SIG-M5 (cell line): ENCODE data around the gene DLGAP1.

ENCODE experiments used
- DNase-seq: peaks from one replicate; lab custom pipeline; 2025; lab: John Stamatoyannopoulos, UW

DLGAP1 gene

DNA sequence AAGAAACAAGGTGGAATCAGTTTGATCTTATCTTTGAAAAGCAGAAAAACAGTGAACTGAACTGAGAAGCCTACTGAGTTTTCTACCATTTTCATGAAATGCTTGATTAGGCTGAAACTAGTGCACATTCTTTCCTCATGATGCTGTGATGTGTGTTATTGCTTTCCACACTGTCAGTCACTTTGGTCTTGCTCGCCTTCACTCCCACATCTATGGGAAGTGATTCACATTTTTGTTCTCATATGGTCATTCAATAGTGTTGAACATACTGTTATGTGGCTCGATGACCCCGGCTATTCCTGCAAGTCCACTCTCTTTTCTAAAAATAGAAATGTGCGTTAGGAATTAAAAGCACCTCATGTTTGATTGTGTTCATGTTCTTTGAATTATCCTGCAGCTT is 875.4 kb downstream of the DLGAP1 start:
- DNase-seq = no peak

DNA sequence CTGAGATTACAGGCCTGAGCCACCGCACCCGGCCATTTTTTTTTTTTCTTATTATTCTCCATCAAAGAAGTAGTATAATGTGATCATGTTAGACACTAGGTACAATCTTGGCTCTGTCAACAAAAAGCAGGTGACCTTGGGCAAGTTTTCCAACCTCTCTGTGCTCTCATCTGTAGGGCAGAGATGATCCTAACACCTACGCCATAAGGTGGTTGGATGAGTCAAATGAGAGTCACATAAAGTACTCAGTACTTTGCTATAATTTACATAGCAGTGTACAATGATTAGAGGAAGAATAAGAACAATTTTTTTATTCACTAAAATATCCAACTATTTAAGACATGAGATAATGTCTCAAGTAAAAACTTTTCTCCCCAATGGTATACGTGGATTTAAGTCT is 876.5 kb downstream of the DLGAP1 start:
- no peak for DNase-seq

DNA sequence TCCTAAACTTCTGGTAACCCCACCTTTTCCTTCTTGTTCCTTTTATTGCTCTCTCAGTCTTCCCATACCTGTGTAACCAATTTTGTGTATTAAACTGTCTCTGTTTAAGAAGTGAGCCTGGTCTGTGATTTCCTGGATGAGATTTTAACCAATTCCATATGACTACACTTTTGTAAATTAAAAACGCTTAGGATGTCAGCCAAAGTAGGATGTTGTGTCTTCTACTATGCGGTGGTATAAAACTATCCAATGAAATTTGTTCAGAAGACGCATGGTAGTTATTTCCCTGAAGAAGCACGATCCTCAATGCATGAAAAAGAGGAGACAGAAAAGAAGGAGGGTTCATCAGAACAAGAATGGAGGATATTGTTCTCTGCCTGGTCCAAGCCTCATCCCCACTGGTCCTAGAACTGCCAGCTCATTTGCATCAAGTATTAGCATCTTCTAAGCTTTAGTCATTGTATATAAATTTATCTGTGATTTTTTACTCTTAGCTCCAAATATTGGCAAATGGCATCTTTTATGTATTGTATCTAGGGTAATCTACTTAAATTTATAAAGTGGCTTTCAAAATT is 877.7 kb downstream of the DLGAP1 start:
- DNase-seq = no peak

DNA sequence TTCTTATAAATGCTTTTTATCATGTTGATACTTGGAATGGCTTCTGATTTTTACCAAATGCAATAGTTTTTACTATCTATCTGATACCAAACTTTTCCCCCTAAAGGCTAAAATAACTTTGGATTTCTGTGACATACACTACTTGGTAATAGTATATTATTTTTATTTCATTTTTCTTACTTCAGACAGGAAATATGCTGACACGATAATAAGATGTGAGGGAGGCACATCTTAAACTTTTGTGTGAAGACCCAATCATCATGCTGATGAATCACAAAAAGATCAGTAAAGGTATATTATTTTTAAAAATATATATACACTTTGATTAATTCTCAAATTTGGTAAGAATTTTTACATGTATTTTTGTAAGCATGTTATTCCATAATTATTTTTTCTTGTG is 882.3 kb downstream of the DLGAP1 start:
- no peak for DNase-seq

DNA sequence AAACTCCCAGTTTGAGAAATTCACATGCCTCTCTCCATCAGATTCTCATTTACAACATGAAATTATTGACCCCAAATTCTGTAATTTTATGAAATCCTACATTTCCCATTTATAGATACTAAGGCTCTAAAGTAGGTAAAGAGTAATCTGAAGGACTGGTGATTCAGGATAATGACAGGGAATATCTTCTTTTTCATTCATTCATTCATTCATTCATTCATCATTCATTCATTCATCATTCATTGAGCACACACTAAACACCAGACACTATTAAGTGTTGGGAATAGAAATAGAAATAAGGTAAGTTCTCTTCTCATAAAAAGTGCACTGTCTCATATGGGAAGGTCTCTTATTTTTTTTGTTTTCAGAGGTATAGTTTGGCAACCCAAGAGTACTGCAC is 888.3 kb downstream of the DLGAP1 start:
- DNase-seq = no peak

DNA sequence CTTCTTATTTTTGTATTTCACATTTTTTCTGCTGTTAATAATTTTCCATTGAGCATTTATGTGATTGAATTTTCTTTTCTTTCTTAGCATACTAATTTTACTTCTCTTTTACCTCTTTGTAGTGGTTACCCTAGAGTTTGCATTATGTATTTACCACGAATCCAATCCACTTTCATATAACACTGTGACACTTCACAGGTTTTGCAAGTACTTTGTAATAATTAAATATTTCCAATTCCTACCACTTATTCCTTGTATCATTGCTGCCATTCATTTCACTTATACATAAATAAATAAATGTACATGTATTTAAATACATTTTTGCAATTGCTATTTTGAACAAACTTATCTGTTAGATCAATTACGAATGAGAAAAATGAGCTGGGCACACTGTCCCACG is 894.4 kb downstream of the DLGAP1 start:
- no peak for DNase-seq

DNA sequence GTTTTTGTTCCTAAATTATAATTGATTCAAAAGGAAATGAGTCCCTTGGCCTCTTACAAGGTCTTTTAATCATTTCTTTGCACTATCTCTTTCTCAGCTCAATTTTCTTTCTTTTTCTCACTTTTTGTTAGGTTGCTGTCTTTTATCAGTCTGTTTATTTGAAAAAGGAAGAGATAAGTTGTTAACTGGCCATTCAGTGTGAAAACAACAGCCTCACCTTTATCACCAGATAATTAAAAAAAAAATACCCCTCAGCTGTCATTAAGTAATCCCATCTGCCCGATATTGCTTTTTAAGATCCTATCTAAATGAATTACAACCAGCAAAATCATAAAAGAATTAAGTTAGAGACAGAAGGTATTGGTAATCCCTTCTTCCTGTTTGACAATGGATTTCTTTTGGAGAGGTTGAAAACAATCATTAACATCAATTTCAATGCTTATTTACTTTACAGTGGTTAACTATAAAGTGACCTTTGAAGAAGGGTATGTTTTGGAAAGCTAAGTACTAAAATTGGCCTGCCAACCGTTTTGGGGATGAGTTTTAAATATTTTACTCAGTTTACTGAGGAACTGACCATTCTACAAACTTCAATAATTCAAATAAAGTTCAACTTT is 900.2 kb downstream of the DLGAP1 start:
- DNase-seq = no peak

DNA sequence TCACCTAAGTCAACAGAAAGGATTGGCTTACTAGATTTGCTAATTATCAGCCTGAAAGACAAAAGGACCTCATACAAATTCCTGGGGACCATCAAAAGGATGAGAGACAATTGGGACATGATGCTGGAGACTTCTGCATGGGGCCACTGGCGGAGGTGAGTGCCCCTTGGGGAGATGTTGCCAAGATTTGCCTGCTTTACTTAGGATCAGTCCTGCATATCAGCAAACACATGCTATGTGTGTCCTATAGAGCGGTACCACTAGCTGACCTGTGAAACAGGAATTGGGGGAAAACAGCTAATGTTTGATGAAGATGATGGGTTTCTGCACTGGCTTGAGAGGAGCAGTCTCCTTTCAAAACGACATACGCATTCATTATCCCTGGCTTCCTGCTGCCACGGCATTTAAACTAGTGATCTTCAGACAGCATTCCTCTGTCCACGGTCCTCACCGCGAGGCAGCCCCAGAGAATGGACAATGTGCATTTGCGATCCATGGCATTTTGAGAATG is 901.0 kb downstream of the DLGAP1 start:
- no peak for DNase-seq

DNA sequence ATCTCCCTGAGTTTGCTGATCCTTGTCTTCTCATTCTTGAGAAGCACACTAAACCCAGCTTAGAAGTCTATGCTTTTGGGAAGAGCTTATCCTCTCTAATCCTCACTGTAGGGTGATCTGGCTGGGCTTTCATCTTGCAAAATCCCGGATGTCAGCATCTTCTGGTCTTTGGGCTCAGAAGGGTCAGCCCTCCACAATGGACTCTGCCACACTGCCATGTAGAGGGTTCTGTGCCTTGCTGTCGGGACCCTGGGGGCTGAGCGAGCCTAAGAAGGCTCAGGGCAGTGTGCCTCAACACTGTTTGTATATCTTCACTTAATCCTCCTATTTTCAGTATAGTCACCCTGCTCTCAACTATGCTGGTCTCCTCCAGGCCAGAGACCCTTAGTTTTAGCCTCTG is 902.8 kb downstream of the DLGAP1 start:
- no peak for DNase-seq

DNA sequence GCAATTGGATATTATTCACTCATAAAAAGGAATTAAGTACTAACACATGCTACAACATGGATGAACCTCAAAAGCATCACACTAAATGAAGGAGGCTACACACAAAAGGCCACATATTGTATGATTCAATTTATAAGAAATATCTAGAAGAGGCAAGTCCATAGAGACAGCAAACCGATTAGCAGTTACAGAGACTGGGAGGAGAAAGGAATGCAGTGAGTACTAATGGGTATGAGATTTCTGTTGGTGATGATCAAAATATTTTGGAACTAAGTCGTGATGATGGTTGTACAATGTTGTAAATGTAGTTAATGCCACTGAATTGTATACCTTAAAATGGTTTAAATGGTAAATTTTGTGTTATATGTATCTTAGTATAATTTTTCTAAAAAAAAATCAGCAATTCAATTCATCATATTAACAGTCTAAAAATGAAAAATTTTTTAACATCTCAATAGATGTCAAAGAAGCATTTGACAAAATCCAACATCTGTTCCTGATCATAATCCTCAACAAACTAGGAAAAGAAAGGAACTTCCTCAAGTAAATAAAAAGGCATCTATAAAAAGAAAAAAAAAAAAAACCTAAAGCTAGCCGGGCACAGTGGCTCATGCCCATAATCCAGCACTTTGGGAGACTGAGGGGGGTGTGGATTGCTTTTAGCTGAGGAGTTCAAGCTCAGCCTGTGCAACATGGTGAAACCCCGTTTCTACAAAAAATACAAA is 907.1 kb downstream of the DLGAP1 start:
- DNase-seq = no peak

DNA sequence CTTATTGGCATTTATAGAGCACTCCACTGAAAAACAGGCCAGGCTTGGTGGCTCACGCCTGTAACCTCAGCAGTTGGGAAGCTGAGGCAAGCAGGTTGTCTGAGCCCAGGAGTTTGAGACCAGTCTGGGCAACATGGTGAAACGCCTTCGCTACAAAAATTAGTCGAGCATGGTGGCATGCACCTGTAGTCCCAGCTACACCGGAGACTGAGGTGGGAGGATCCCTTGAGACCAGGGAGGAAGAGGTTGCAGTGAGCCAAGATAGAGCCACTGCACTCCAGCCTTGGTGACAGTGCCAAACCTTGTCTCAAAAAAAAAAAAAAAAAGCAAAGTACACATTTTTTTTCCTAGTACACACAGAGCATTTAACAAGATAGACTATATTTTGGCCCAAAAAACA is 909.0 kb downstream of the DLGAP1 start:
- no peak for DNase-seq

DNA sequence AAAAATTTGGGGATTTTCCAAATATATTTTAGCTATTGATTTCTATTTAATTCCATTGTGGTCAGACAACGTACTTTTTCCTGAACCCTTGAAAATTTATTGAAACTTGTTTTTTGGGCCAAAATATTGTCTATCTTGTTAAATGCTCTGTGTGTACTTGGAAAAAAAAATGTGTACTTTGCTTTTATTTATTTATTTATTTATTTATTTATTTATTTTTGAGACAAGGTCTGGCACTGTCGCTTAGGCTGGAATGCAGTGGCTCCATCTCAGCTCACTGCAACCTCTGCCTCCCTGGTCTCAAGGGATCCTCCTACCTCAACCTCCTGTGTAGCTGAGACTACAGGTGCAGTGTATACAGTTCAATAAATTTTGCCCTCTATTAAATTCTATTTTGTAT is 910.6 kb downstream of the DLGAP1 start:
- no peak for DNase-seq

DNA sequence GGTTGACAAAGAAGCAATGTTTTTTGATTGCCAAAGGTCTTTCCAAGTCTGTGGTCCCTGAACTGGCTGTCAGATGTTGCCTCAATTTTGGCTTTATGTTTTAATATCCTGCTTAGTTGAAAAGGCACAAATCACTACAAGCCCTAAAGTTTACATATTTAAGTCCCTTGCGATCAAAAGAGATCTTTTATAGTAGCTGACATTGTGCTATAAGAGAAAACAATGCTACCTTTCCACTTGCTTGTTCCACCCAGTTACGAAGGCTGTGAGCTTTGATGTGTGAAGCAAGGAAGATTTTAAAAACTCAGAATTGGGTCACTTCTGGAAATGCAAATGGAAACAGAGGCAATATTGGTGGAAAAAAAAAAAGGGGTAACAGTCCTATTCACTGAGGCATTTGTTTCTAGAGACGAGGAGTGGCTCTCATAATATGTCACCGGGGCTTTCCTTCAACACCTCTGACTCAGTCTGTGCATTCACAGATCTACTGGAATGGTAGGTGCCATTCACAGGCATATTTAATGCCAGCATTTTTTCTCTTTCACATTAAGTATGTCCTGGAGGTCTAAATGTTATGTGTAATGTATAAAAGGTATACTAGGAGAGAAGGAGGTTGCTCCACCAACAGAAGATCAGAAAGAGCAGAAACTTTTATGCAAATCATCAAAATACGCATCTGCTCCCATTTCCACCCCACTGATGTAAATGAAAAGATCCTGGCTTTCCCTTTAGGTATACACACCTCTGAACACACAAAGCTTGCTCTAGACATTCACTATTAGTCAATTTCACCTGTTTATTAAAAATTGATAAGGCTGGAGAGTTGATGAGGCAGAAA is 913.3 kb downstream of the DLGAP1 start:
- no peak for DNase-seq

DNA sequence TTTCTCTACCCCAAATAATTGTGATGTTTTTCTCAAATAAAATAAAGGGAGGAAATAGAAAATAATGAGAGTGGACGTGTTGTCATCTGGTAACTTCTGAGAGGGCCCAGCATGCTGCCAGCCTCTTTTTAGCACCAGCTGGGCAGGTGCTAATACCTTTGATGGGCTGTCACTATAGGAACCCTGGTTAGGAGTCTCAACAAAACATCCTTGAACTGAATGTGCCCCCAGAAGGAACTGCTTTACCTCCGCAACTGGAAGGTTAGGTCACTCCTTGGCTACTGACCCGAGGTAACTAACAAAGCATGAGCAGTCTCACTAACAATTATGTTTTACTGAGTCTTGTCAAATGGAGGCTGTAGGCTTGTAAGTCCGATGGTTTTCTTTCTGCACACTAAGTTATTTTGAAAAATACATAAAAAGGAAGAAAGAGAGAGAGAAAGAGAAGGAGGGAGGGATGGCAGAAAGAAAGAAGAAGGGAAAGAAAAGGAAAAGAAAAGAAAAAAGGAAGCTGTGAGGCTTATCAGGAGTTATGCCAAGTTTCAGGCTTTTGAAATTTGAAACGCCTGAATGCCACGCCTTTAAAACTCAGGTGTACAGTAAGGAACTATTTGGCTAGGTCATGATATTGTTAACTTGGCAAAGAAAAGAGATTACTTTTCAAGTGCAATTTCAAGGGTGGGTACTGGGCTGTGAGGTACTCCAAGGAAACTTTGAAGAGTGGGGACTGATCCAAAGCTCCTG is 914.1 kb downstream of the DLGAP1 start:
- no peak for DNase-seq

DNA sequence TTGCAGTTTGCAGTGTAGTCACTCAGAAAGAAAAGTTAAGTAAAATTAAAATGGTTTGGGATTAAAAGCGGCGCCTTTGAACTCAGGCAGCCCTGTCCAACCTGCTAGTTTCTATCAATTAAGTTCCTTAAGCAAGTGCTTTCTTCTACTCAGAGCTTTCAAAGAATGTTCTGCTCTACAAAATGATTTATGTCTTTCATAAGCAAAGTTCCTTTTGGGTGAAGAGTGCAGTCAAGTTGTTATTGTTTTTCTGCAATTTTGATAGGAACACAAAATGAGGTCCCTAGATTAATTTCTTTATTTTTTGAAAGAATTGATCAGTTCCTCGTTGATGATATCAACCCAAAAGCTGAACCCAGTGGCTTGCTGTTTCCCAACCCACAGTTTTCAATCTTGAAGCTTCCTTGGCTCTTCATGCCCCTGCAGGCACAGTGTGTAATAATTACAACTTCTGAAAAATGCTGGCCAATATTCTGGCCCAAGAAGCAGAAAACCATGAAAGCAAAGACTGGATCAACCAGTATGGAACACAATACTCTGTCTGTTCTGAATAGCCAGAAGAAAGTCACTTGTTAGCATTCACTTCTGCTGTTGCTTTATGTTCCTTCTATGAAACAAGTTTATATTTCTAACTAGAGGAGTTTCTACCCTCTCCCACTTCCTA is 916.0 kb downstream of the DLGAP1 start:
- DNase-seq = no peak

DNA sequence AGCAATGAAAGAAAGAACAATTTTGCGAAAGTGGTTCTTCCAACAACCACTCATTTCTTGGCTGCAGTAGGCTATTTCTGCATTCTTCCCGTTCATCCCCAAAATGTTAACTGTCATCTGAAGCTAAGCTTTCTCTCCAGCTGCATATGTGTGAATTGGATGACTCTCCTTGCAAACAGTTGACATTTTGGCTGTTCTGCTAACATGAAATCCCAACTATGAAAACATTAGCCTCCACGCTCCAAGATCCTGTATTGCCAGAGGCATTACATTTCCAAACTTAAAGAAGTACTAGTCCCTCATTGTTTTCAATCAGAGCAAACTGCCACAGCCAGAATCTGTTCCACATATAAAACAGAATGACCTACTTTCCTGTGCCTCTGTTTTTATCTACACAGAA is 916.7 kb downstream of the DLGAP1 start:
- no peak for DNase-seq

DNA sequence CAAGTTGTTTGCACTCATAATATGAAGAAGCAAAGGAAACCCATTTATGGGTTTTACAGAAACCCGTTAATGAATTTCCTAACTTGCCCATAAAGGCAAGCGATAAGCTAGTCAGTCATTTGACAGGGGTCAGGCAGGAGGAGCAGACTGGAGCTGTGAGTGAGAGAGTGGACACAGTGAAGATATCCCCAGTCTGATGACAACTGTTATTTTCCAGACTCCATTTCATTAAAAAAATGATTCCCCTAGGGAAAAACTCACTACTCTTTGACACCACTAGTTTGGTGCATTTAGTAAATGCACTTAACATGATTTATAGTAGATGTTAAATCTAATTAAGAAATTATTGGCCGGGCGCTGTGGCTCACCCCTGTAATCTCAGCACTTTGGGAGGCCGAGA is 924.3 kb downstream of the DLGAP1 start:
- DNase-seq = no peak

DNA sequence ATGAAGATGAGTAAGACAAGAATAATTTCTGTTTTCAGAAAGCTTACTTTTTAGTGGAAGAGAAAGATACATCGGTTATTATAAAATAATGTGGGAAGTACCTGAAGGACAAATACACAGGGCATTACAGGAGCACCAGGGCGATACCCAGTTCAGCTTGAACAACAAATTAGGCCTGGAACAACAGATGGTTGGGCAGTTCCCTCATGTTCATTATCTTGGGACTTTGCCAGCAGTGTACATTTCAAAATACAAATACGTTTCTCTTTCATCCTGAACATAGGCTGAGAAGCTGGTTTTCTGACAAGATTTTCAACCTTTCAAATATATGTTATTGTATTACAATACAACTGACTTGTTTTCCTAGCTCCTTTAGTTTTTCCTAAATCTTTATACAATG is 925.5 kb downstream of the DLGAP1 start:
- DNase-seq = no peak

DNA sequence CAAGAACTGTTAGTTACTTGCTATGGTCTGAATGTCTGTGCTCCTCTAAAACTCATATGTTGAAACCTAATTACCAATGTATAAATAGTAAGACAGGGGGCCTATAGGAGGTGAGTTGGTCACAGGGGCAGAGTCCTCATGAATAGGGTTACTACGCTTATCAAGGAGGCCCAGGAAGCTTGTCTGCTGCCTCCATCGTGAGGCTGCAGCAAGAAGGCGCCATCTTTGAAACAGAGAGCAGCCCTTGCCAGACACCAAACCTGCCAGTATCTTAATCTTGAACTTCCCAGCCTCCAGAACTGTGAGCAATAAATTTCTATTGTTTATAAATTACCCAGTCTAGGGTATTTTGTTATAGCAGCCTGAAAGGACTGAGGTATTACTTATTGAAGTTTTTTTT is 926.0 kb downstream of the DLGAP1 start:
- DNase-seq = no peak

DNA sequence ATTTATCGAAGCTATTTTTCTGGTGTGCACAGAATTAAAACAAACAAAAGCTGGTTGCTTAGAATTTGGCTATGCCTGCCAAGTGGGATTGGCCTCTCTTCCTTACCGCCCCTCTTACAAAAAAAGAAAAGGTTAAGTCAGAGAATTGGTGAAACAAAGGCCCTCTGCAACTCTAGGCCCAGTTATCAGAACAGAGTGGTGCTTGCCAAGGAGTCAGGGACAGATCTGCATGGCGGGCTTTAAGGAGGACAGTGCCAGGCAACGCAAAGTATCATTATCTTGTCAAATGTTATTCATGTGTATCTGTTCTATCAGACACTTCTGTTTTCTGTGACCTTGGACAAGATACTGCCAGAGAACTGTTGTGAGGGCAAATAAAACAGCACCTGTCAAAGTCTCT is 926.9 kb downstream of the DLGAP1 start:
- no peak for DNase-seq
